ENCODE results near the gene OR4D9.
"Not testable (repeated sequence)": the region's sequence is repeated elsewhere in the genome, so short reads cannot be mapped to it uniquely, and the experiment has no call there.

Gene OR4D9

GRCh38 chr11:59532620-59533019 lies 21.3 kb downstream of the OR4D9 start:
- no peaks in the 10 kb centered on the region for H3K9me3 ChIP-seq
- no peaks in the 10 kb centered on the region for H3K36me3 ChIP-seq
- DNase-seq = no peak
- H3K4me3 ChIP-seq (ENCODE audit: low read depth, low read length) = no peak overlapping the region
- TF ChIP-seq, protein P1, sequence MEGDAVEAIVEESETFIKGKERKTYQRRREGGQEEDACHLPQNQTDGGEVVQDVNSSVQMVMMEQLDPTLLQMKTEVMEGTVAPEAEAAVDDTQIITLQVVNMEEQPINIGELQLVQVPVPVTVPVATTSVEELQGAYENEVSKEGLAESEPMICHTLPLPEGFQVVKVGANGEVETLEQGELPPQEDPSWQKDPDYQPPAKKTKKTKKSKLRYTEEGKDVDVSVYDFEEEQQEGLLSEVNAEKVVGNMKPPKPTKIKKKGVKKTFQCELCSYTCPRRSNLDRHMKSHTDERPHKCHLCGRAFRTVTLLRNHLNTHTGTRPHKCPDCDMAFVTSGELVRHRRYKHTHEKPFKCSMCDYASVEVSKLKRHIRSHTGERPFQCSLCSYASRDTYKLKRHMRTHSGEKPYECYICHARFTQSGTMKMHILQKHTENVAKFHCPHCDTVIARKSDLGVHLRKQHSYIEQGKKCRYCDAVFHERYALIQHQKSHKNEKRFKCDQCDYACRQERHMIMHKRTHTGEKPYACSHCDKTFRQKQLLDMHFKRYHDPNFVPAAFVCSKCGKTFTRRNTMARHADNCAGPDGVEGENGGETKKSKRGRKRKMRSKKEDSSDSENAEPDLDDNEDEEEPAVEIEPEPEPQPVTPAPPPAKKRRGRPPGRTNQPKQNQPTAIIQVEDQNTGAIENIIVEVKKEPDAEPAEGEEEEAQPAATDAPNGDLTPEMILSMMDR (IDR thresholded peaks at IDR 0.05; ENCODE audit: low read depth, low read length) = no peak
- H3K27me3 ChIP-seq = no peaks in the 10 kb centered on the region
- no peaks in the 10 kb centered on the region for H3K4me1 ChIP-seq

DNA sequence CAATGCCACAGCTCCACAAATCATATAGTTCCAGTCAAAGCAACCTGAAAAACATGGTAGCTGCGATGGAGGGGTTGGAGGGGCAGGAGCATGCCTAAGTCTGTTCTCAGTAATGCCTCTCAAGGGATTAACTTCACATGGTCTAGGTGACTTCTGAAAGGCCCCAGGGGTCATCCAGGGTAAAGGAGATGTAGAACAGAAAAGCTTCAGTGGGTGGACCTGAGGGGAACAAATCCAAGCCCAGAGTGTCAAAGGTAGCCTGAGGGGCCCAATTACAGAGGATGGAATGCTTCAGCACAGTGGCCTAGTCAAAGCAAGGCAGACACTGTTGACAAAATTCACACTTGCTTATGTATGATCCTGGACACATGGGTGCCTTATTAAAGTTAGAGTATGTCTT lies 23.3 kb downstream of the OR4D9 start:
- DNase-seq = no peak
- Histone ChIP-seq H3K36me3 (no peaks in the 10 kb centered on the region), H3K9me3 (no peaks in the 10 kb centered on the region), H3K27me3 (no peaks in the 10 kb centered on the region), H3K4me3 (ENCODE audit: low read depth, low read length) (no peak overlapping the region), H3K4me1 (no peaks in the 10 kb centered on the region)
- TF ChIP-seq, protein P1 (IDR thresholded peaks at IDR 0.05; ENCODE audit: low read depth, low read length) = no peak

GRCh38 chr11:59542142-59542810 lies 30.9 kb downstream of the OR4D9 start:
- no peaks in the 10 kb centered on the region for H3K36me3 ChIP-seq
- H3K27me3 ChIP-seq = no peaks in the 10 kb centered on the region
- TF ChIP-seq, protein P1 (IDR thresholded peaks at IDR 0.05; ENCODE audit: low read depth, low read length) = no peak
- no peaks in the 10 kb centered on the region for H3K9me3 ChIP-seq
- no peak for DNase-seq
- no peak overlapping the region for H3K4me3 ChIP-seq (ENCODE audit: low read depth, low read length)
- no peaks in the 10 kb centered on the region for H3K4me1 ChIP-seq

GRCh38 chr11:59543713-59544112 lies 32.4 kb downstream of the OR4D9 start:
- H3K9me3 ChIP-seq; H3K36me3 ChIP-seq; H3K4me1 ChIP-seq; DNase-seq; H3K27me3 ChIP-seq; H3K4me3 ChIP-seq (ENCODE audit: low read depth, low read length): not testable (repeated sequence)

DNA sequence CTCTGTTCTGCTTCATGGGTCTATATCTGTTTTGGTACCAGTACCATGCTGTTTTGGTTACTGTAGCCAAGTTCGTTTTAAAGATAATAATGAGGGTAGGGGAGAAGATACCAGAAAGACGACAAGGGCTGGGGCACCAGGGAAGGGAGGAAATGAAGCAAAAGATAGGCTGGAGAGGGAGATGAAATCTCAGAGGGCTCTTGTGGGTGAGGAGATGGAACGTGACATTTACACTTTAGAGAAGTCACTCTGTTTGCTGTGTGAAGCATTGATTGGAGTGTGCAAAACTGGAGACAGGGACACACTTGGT lies 33.5 kb downstream of the OR4D9 start:
- no peaks in the 10 kb centered on the region for H3K27me3 ChIP-seq
- no peaks in the 10 kb centered on the region for H3K4me1 ChIP-seq
- no peak overlapping the region for H3K4me3 ChIP-seq (ENCODE audit: low read depth, low read length)
- TF ChIP-seq, protein P1 (IDR thresholded peaks at IDR 0.05; ENCODE audit: low read depth, low read length) = no peak
- no peaks in the 10 kb centered on the region for H3K36me3 ChIP-seq
- H3K9me3 ChIP-seq = no peaks in the 10 kb centered on the region
- DNase-seq = no peak

- Histone ChIP-seq H3K4me3 (ENCODE audit: low read depth, low read length) (no peak overlapping the region), H3K27me3 (no peaks in the 10 kb centered on the region), H3K36me3 (no peaks in the 10 kb centered on the region), H3K4me1 (no peaks in the 10 kb centered on the region), H3K9me3 (no peaks in the 10 kb centered on the region)
- DNase-seq = no peak
- TF ChIP-seq, protein P1 (IDR thresholded peaks at IDR 0.05; ENCODE audit: low read depth, low read length) = no peak
Observed at GRCh38 chr11:59545179-59546020, 34.1 kb downstream of the OR4D9 start.

DNA sequence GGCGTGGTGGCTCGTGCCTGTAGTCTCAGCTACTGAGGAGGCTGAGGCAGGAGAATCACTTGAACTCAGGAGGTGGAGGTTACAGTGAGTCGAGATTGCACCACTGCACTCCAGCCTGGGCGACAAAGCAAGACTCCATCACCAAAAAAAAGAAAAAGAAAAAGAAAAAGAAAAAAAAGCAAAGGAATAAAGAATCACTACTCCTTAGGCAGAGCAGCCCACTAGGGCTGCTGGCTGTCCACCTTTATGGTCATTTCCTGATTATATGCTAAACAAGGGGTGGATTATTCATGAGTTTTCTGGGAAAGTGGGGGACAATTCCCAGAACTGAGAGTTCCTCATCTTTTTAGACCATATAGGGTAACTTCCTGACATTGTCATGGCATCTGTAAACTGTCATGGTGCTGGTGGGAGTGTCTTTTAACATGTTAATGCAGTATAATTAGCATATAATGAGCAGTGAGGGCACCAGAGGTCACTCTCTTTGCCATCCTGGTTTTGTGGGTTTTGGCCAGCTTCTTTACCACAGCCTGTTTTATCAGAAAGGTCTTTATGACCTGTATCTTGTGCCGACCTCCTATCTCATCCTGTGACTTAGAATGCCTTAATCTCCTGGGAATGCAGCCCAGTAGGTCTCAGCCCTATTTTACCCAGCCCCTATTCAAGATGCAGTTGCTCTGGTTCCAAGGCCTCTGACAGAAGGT lies 36.4 kb downstream of the OR4D9 start:
- H3K9me3 ChIP-seq; H3K4me1 ChIP-seq; H3K4me3 ChIP-seq (ENCODE audit: low read depth, low read length); H3K36me3 ChIP-seq; DNase-seq; H3K27me3 ChIP-seq: not testable (repeated sequence)
